C4-2B (cell line): Measurements from ENCODE around the gene ADI1.

Experiments used
- CTCF ChIP-seq: fragments of 450-650 bp; conservative IDR thresholded peaks from 2 replicates; pipeline ENCODE4 v1.5.1; 2017; ENCODE audit warnings: mild to moderate bottlenecking
- ZFX ChIP-seq: fragments of 450-650 bp; IDR thresholded peaks from 2 replicates; pipeline ENCODE4 v1.6.1; 2017

GRCh38 chr2:3529316-3530025, 10.1 kb upstream of the ADI1 start:
- TF ChIP-seq CTCF (no peak), ZFX (no peak)
